Transverse colon (tissue), 3 donors: ENCODE measurements around the gene C12orf60.

Experiments used
- CTCF ChIP-seq, 5 experiments: fragments of 200-600 bp in 3 of 5; fragments of 450-650 bp in 2 of 5; sonication (generic) in 3 of 5; IDR thresholded peaks; 1 replicate in 2 of 5; 2 replicates in 3 of 5; pipeline ENCODE4 v1.5.1; 2016 to 2017; ENCODE audit warnings: antibody characterized with exemption in 5 of 5, inconsistent platforms in 3 of 5, mild to moderate bottlenecking in 2 of 5, moderate library complexity in 1 of 5
- POLR2A ChIP-seq: fragments of 450-650 bp; IDR thresholded peaks from one replicate; pipeline ENCODE4 v1.6.1; 2016; ENCODE audit warnings: antibody characterized with exemption, mild to moderate bottlenecking, moderate library complexity

- TF ChIP-seq CTCF (IDR thresholded peaks at IDR 0.05) (no peak), POLR2A (no peak)
These were observed 57.0 kb downstream of the C12orf60 start for GRCh38 chr12:14860490-14860889.
